GM12878 (cell line): ENCODE measurements around the gene JMJD6. TPM values are rescaled to one million over a fixed set of nuclear protein-coding genes. Genes with fewer than 3 reads are reported as not detected.

ENCODE experiments used
- ATAC-seq: fragments of 200-7000 bp; cut with Tn5 transposase; 3 replicates; pipeline ENCODE4 v1.9.1; 2020; ENCODE audit warnings: mild to moderate bottlenecking, moderate library complexity
- BruUV-seq: library from RNA; stranded (reverse); fragments of 400-500 nt; replicated peaks from 2 replicates; lab custom pipeline; 2021; lab: Mats Ljungman, UMichigan
- CTCF ChIA-PET: fragments of 300-600 bp; sonication (Branson Sonifier 250); formaldehyde crosslinking; extraction: SDS; loops from one replicate; lab custom pipeline; 2021; ENCODE audit warnings: inconsistent platforms; lab: Yijun Ruan, JAX
- POLR2A ChIA-PET: fragments of 350-600 bp; formaldehyde crosslinking; extraction: SDS; loops from one replicate; lab custom pipeline; 2021; ENCODE audit warnings: inconsistent platforms; lab: Charles Lee
- RAD21 ChIA-PET: fragments of 300-600 bp; sonication (Branson Sonifier 250); formaldehyde crosslinking; loops from one replicate; lab custom pipeline; 2023; ENCODE audit warnings: antibody characterized with exemption; ENCODE audit not compliant: unreplicated experiment; lab: Charles Lee
- SMC1A ChIA-PET: fragments of 300-600 bp; sonication (Branson Sonifier 250); formaldehyde crosslinking; loops from one replicate; lab custom pipeline; 2023; ENCODE audit not compliant: unreplicated experiment, uncharacterized antibody; lab: Charles Lee
- DNase-seq: peaks from one replicate; pipeline ENCODE4 v3.0.0-alpha.2; 2011; ENCODE audit warnings: low read depth, low spot score
- FAIRE-seq: peaks from 3 replicates; lab custom pipeline; 2011; peaks lifted over from hg19 to GRCh38; lab: Jason Lieb, UNC
- H2AFZ ChIP-seq: 2 replicates; pipeline ENCODE4 v1.6.0; 2011; ENCODE audit warnings: low read depth, low read length, control low read depth; ENCODE audit not compliant: control insufficient read depth
- H3K27ac ChIP-seq: 2 replicates; pipeline ENCODE4 v1.5.1; 2011; ENCODE audit warnings: control low read depth; ENCODE audit not compliant: control insufficient read depth, insufficient read depth
- H3K27me3 ChIP-seq, 2 experiments: replicated peaks in 1 of 2; 2 replicates each; pipeline versions ENCODE4 v1.6.0 to v1.6.1; 2011; ENCODE audit warnings: low read length in 1 of 2; ENCODE audit not compliant: control insufficient read depth in 2 of 2, insufficient read depth in 2 of 2
- H3K36me3 ChIP-seq, 2 experiments: 2 replicates each; pipeline ENCODE4 v1.5.1; 2011; ENCODE audit warnings: low read length in 1 of 2; ENCODE audit not compliant: control insufficient read depth in 2 of 2, insufficient read depth in 2 of 2
- H3K4me1 ChIP-seq: 2 replicates; pipeline ENCODE4 v1.6.1; 2011; ENCODE audit warnings: mild to moderate bottlenecking, low read length, moderate library complexity, mixed read lengths; ENCODE audit not compliant: control insufficient read depth, insufficient read depth
- H3K4me2 ChIP-seq: 2 replicates; pipeline ENCODE4 v1.6.0; 2011; ENCODE audit warnings: control low read depth; ENCODE audit not compliant: control insufficient read depth, insufficient read depth
- H3K4me3 ChIP-seq: fragments of 200-600 bp; sonication (generic); 2 replicates; pipeline ENCODE4 v1.5.1; 2016
- H3K79me2 ChIP-seq: 2 replicates; pipeline ENCODE4 v1.6.0; 2011; ENCODE audit warnings: low read length; ENCODE audit not compliant: control insufficient read depth, insufficient read depth
- H3K9ac ChIP-seq: 2 replicates; pipeline ENCODE4 v1.8.0; 2011; ENCODE audit warnings: low read length, control low read depth, mixed read lengths; ENCODE audit not compliant: control insufficient read depth, insufficient read depth
- H3K9me3 ChIP-seq: replicated peaks from 3 replicates; pipeline ENCODE4 v1.5.1; 2011; ENCODE audit warnings: mild to moderate bottlenecking, low read length; ENCODE audit not compliant: control insufficient read depth, insufficient read depth
- H4K20me1 ChIP-seq: 2 replicates; pipeline ENCODE4 v1.6.0; 2011; ENCODE audit not compliant: control insufficient read depth, insufficient read depth
- ATF7 ChIP-seq: fragments of 450-650 bp; IDR thresholded peaks from 2 replicates; pipeline ENCODE4 v1.6.1; 2016; ENCODE audit warnings: low read depth, mild to moderate bottlenecking
- BHLHE40 ChIP-seq, 2 experiments: fragments of 450-650 bp in 1 of 2; IDR thresholded peaks; 2 replicates each; pipeline ENCODE4 v1.6.1; 2011 to 2017; ENCODE audit warnings: low read depth in 2 of 2, borderline replicate concordance in 1 of 2, improper control_type of control experiment in 1 of 2, low read length in 1 of 2, mild to moderate bottlenecking in 1 of 2
- CREB1 ChIP-seq: IDR thresholded peaks from 2 replicates; pipeline ENCODE4 v1.6.1; 2012; ENCODE audit warnings: low read depth, mild to moderate bottlenecking, inconsistent platforms
- CREM ChIP-seq: IDR thresholded peaks from 2 replicates; pipeline ENCODE4 v1.6.1; 2014; ENCODE audit warnings: antibody characterized with exemption, low read depth
- EGR1 ChIP-seq, 2 experiments: IDR thresholded peaks; 1 replicate in 1 of 2; 2 replicates in 1 of 2; pipeline ENCODE4 v1.6.1; 2011 to 2012; ENCODE audit warnings: low read depth in 2 of 2, low read length in 2 of 2, borderline replicate concordance in 1 of 2, mild to moderate bottlenecking in 1 of 2, moderate library complexity in 1 of 2
- NR2F1 ChIP-seq: fragments of 450-650 bp; conservative IDR thresholded peaks from 2 replicates; pipeline ENCODE4 v1.6.1; 2017; ENCODE audit warnings: mild to moderate bottlenecking
- SMARCA5 ChIP-seq: fragments of 450-650 bp; IDR thresholded peaks from 2 replicates; pipeline ENCODE4 v1.6.1; 2017; ENCODE audit warnings: mild to moderate bottlenecking
- SPI1 ChIP-seq: IDR thresholded peaks from 2 replicates; pipeline ENCODE4 v1.6.1; 2011; ENCODE audit warnings: low read depth, mild to moderate bottlenecking, low read length, moderate library complexity, borderline replicate concordance; ENCODE audit not compliant: insufficient read depth
- SREBF1 ChIP-seq: IDR thresholded peaks from 2 replicates; pipeline ENCODE4 v1.6.1; 2012; ENCODE audit warnings: mild to moderate bottlenecking, low read length
- TARDBP ChIP-seq: IDR thresholded peaks from 2 replicates; pipeline ENCODE4 v1.6.1; 2016; ENCODE audit warnings: borderline replicate concordance
- WGBS: methylation state at CpG from one replicate; pipeline ENCODE4 v1.1.6; 2016; ENCODE audit warnings: low lambda C conversion rate; ENCODE audit not compliant: insufficient replicate concordance, insufficient coverage; ENCODE audit errors: missing lambda C conversion rate; 5-methylcytosine and 5-hydroxymethylcytosine counted together
- in situ Hi-C: fragments of 300-500 bp; cut with MboI; formaldehyde crosslinking; loops from 9 replicates; pipeline ENCODE4 v1.14.3; 2018; ENCODE audit warnings: mixed read lengths
- intact Hi-C: fragments of 100-400 bp; cut with micrococcal nuclease; formaldehyde crosslinking; loops from one replicate; pipeline ENCODE4 v1.14.2; 2022; ENCODE audit not compliant: unreplicated experiment
- polyA plus RNA-seq, 11 experiments: library from polyadenylated mRNA; depleted of rRNA in 4 of 11; unstranded in 6 of 11; stranded (reverse) in 5 of 11; fragments of >200 nt; fragmentation: Nextera tagmentation in 4 of 11; fragmentation: Illumina TruSeq in 1 of 11; extraction: Ambion mirVana in 4 of 11; extraction: Trizol in 1 of 11; gene quantifications; 1 replicate in 1 of 11; 2 replicates in 10 of 11; pipeline versions ENCODE4 v1.2.1 to v1.2.3, GENCODE V29; 2011 to 2016; ENCODE audit warnings: inconsistent platforms in 2 of 11, missing spikeins in 2 of 11, low read depth in 1 of 11
- total RNA-seq, 4 experiments: library from RNA; depleted of rRNA in 3 of 4; stranded (reverse); fragments of >200 nt in 3 of 4; fragmentation: Illumina TruSeq in 1 of 4; extraction: Trizol in 1 of 4; gene quantifications; 2 replicates each; pipeline versions ENCODE4 v1.2.1 to v1.2.3, GENCODE V29; 2013 to 2021
- TF ChIP-seq, protein P1 (sequence below): fragments of 450-650 bp; formaldehyde crosslinking; IDR thresholded peaks from 2 replicates; pipeline ENCODE4 v1.5.0; 2022; ENCODE audit warnings: mild to moderate bottlenecking, missing genetic modification characterization

JMJD6 gene
- total and polyA plus RNA-seq, 10 of the 15 experiments (the other 5 are each of a cell fraction or from before 2014, with no cell fraction given) = 1.2 to 36.0 (median 22.2) TPM

DNA sequence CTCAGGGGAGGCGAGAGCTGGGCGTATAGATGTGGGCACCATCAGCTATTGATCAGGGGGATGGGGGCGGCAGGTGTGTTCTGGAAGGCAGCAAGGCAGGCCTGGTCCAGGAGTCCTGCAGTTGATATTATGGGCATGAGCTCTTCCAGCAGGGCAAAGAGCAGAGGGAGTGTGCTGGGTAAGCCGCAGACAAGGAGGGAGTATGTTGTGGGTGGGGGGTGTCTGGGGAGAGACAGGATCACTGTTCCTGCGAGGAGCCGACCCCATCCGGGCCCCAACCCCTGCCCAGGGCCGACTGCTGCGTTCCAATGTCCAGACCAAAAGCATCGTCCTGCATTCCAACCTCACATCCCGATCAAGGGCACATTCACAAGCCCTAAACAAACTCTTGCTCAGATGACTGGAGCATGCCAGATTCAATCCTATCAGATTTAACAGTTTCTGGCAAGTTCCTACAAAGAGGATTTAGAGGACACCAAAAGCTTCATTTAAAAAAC is 24.9 kb downstream of the JMJD6 start (continued):
- TF ChIP-seq, protein P1, sequence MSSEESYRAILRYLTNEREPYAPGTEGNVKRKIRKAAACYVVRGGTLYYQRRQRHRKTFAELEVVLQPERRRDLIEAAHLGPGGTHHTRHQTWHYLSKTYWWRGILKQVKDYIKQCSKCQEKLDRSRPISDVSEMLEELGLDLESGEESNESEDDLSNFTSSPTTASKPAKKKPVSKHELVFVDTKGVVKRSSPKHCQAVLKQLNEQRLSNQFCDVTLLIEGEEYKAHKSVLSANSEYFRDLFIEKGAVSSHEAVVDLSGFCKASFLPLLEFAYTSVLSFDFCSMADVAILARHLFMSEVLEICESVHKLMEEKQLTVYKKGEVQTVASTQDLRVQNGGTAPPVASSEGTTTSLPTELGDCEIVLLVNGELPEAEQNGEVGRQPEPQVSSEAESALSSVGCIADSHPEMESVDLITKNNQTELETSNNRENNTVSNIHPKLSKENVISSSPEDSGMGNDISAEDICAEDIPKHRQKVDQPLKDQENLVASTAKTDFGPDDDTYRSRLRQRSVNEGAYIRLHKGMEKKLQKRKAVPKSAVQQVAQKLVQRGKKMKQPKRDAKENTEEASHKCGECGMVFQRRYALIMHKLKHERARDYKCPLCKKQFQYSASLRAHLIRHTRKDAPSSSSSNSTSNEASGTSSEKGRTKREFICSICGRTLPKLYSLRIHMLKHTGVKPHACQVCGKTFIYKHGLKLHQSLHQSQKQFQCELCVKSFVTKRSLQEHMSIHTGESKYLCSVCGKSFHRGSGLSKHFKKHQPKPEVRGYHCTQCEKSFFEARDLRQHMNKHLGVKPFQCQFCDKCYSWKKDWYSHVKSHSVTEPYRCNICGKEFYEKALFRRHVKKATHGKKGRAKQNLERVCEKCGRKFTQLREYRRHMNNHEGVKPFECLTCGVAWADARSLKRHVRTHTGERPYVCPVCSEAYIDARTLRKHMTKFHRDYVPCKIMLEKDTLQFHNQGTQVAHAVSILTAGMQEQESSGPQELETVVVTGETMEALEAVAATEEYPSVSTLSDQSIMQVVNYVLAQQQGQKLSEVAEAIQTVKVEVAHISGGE (CRISPR knock-in tag) = no peak
- no peak for TF ChIP-seq SPI1
- TF ChIP-seq, all 136 proteins: peak for 0

DNA sequence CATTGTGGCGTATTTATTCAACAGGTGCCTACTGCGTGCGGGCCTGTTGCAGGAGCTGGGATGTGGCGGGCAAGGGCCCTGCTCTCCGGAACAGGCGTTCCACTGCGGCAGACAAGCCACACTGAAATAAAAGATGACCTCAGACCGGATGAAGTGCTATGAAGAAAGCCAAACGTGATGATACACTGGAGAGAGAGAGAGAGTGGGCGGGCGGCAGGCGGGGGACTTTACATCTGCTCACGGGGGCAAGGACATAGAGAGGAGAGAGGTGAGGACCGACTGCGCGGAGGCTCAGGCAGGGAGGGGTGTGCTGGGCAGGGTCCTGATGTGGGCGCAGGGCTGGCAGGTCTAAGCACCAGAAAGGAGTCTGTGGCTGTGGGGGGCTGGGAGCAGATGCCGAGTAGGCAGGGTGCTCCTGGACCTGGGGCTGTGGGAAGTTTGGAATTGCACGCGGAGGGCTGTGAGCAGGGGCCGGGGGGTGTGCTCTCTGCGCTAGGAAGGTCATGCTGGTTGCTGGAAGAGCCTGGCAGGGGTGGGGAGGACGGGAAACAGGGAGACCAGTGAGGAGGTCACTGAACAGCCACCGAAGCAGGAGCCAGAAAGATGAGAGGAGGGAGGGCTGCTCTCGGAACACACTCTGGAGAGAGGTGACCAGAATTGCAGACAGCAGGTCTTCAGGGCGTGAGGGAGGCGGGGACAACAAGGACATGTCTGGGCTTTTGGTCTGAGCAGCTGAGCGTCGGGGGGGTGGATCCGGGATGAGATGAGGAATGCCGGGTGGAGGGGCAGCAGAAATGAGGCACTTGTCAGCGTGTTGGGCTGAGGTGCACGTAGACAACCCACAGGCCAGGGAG is 25.6 kb downstream of the JMJD6 start:
- Histone ChIP-seq H3K9me3 (no peaks in the 10 kb centered on the region), H3K9ac (no peak overlapping the region), H4K20me1 (no peaks in the 10 kb centered on the region), H3K4me2 (no peak overlapping the region), H3K36me3 (no peaks in the 10 kb centered on the region), H3K4me3 (no peak overlapping the region), H2AFZ (no peak overlapping the region), H3K27me3 (no peaks in the 10 kb centered on the region; a peak in 1 of 4 replicates), H3K27ac (no peak overlapping the region), H3K4me1 (peaks cover 17% of the 10 kb centered on the region), H3K79me2 (no peaks in the 10 kb centered on the region)
- 70% methylated on average over 33 of the region's 33 CpGs for WGBS
- BruUV-seq = no TSS peak
- TF ChIP-seq NR2F1 (no peak), SREBF1 (no peak), ATF7 (0 out of 2 replicates have a peak, but pooled peaks have one; percentile 30), CREB1 (peak; percentile 50), SMARCA5 (no peak), BHLHE40 (IDR thresholded peaks at IDR 0.05; ENCODE audit: borderline replicate concordance in 1 of 2, low read depth in 2 of 2, low read length in 1 of 2) (peak in 1 of 2 experiments; percentile 35; a peak in 1 of 4 replicates), TARDBP (no peak), CREM (0 out of 2 replicates have a peak, but pooled peaks have one; percentile 17), EGR1 (IDR thresholded peaks at IDR 0.05; ENCODE audit: borderline replicate concordance in 1 of 2, low read depth in 2 of 2, low read length in 2 of 2) (peak in 1 of 2 experiments; percentile 36; a peak in 1 of 3 replicates)
- ChIA-PET RAD21 (no interaction called here), POLR2A (no interaction called here), CTCF (interaction anchor here (1.8 kb wide), 1 partner anchor 14 kb away, joined by 5 read pairs; no protein-coding TSS in a partner anchor), SMC1A (interaction anchor here (1.8 kb wide), 1 partner anchor 14 kb away, joined by 3 read pairs; no protein-coding TSS in a partner anchor)
- in situ Hi-C loops = no loop called here
- ATAC-seq = peak; percentile 27
- no peak for DNase-seq
- no peak for FAIRE-seq
- intact Hi-C loops = no loop called here
